HCT116 (cell line): Measurements from ENCODE around the gene ANKRD24. TPM values are rescaled to one million over a fixed set of nuclear protein-coding genes. Genes with fewer than 3 reads are reported as not detected.
"Not testable (repeated sequence)": the region's sequence is repeated elsewhere in the genome, so short reads cannot be mapped to it uniquely, and the experiment has no call there.

Experiments
- ATAC-seq: fragments of 200-7000 bp; cut with Tn5 transposase; 2 replicates; pipeline ENCODE4 v1.9.1; 2020; ENCODE audit warnings: mild to moderate bottlenecking, moderate library complexity
- BruUV-seq: library from RNA; stranded (reverse); fragments of 400-500 nt; replicated peaks from 2 replicates; lab custom pipeline; 2021; lab: Mats Ljungman, UMichigan
- CTCF ChIA-PET: fragments of 300-600 bp; sonication (Branson Sonifier 250); formaldehyde crosslinking; loops from one replicate; lab custom pipeline; 2021; ENCODE audit warnings: antibody characterized with exemption; lab: Charles Lee
- POLR2A ChIA-PET: fragments of 300-600, 350-600 bp; sonication (Branson Sonifier 250); formaldehyde crosslinking; loops from one replicate; lab custom pipeline; 2021; ENCODE audit warnings: antibody characterized with exemption; lab: Charles Lee
- RAD21 ChIA-PET, 2 experiments: fragments of 300-600 bp; sonication (Branson Sonifier 250); formaldehyde crosslinking; loops; one replicate each; lab custom pipeline; 2023; ENCODE audit warnings: low total read pairs in 2 of 2; ENCODE audit not compliant: uncharacterized antibody in 2 of 2, unreplicated experiment in 2 of 2, low non-redundant PET in 1 of 2; lab: Charles Lee
- DNase-seq: peaks from one replicate; pipeline ENCODE4 v3.0.0-alpha.2; 2010; ENCODE audit warnings: low read depth, low spot score
- H2AFZ ChIP-seq: fragments of 200-600 bp; shearing (Covaris generic), sonication (generic); 2 replicates; pipeline ENCODE4 v1.6.1; 2017; ENCODE audit warnings: low read depth, mixed run types, mixed read lengths, antibody characterized with exemption, low read length; ENCODE audit not compliant: poor library complexity, severe bottlenecking
- H3K27ac ChIP-seq: 2 replicates; pipeline ENCODE4 v1.5.1; 2012; ENCODE audit warnings: low read depth, low read length
- H3K27me3 ChIP-seq: fragments of 200-600 bp; sonication (generic); 2 replicates; pipeline ENCODE4 v1.6.1; 2016; ENCODE audit warnings: mixed run types, low read length, mixed read lengths; ENCODE audit not compliant: insufficient read depth
- H3K36me3 ChIP-seq, 2 experiments: fragments of 200-500 bp in 1 of 2; fragments of 200-600 bp in 1 of 2; sonication (Bioruptor generic) in 1 of 2; sonication (generic) in 1 of 2; 2 replicates each; pipeline versions ENCODE4 v1.5.1 to v1.6.1; 2014 to 2016; ENCODE audit warnings: low read length in 2 of 2, inconsistent platforms in 1 of 2, mixed read lengths in 1 of 2, mixed run types in 1 of 2; ENCODE audit not compliant: insufficient read depth in 2 of 2, control insufficient read depth in 1 of 2
- H3K4me1 ChIP-seq, 2 experiments: fragments of 200-600 bp in 1 of 2; sonication (generic) in 1 of 2; 2 replicates each; pipeline versions ENCODE4 v1.5.1 to v1.6.1; 2012 to 2017; ENCODE audit warnings: low read length in 2 of 2, inconsistent platforms in 1 of 2, mild to moderate bottlenecking in 1 of 2, mixed read lengths in 1 of 2, mixed run types in 1 of 2, moderate library complexity in 1 of 2; ENCODE audit not compliant: insufficient read depth in 2 of 2, control insufficient read depth in 1 of 2
- H3K4me2 ChIP-seq: fragments of 200-600 bp; sonication (generic); 2 replicates; pipeline ENCODE4 v1.6.1; 2017; ENCODE audit warnings: mixed run types, low read length, mixed read lengths
- H3K4me3 ChIP-seq, 2 experiments: fragments of 200-600 bp in 1 of 2; sonication (generic) in 1 of 2; replicated peaks in 1 of 2; 2 replicates each; pipeline ENCODE4 v1.5.1; 2011 to 2016; ENCODE audit warnings: low read length in 2 of 2, control low read depth in 1 of 2, low read depth in 1 of 2, mild to moderate bottlenecking in 1 of 2, mixed read lengths in 1 of 2, mixed run types in 1 of 2
- H3K79me2 ChIP-seq: fragments of 200-600 bp; sonication (generic); 2 replicates; pipeline ENCODE4 v1.6.1; 2017; ENCODE audit warnings: mild to moderate bottlenecking, mixed run types, low read length, moderate library complexity, mixed read lengths; ENCODE audit not compliant: insufficient read depth
- H3K9ac ChIP-seq: fragments of 200-600 bp; sonication (generic); 2 replicates; pipeline ENCODE4 v1.6.1; 2016; ENCODE audit warnings: low read length, mixed read lengths
- H3K9me2 ChIP-seq: fragments of 200-600 bp; sonication (generic), shearing (Covaris generic); 2 replicates; pipeline ENCODE4 v1.6.1; 2017; ENCODE audit warnings: mixed run types, mild to moderate bottlenecking, moderate library complexity; ENCODE audit not compliant: insufficient read depth
- H3K9me3 ChIP-seq, 2 experiments: fragments of 200-500 bp in 1 of 2; fragments of 200-600 bp in 1 of 2; sonication (Bioruptor generic) in 1 of 2; sonication (generic) in 1 of 2; 2 replicates each; pipeline ENCODE4 v1.6.1; 2014 to 2017; ENCODE audit warnings: low read length in 2 of 2, mixed read lengths in 2 of 2, inconsistent platforms in 1 of 2, low read depth in 1 of 2, mild to moderate bottlenecking in 1 of 2, mixed run types in 1 of 2, moderate library complexity in 1 of 2; ENCODE audit not compliant: control insufficient read depth in 1 of 2, insufficient read depth in 1 of 2
- H4K20me1 ChIP-seq: fragments of 200-600 bp; sonication (generic), shearing (Covaris generic); 2 replicates; pipeline ENCODE4 v1.6.1; 2017; ENCODE audit warnings: mixed run types, mild to moderate bottlenecking, moderate library complexity; ENCODE audit not compliant: insufficient read depth
- CBX3 ChIP-seq: IDR thresholded peaks from 2 replicates; pipeline ENCODE4 v1.6.1; 2012; ENCODE audit warnings: low read depth
- CEBPB ChIP-seq: IDR thresholded peaks from 2 replicates; pipeline ENCODE4 v1.6.1; 2012; ENCODE audit warnings: low read depth
- EZH2 ChIP-seq: fragments of 200-600 bp; sonication (generic); IDR thresholded peaks from 2 replicates; pipeline ENCODE4 v1.6.1; 2017; ENCODE audit warnings: antibody characterized with exemption, mixed run types
- SIN3A ChIP-seq: IDR thresholded peaks from 2 replicates; pipeline ENCODE4 v1.6.1; 2012; ENCODE audit warnings: low read depth
- SP1 ChIP-seq: IDR thresholded peaks from 2 replicates; pipeline ENCODE4 v1.6.1; 2012; ENCODE audit warnings: low read depth
- SRF ChIP-seq: IDR thresholded peaks from 2 replicates; pipeline ENCODE4 v1.6.1; 2012; ENCODE audit warnings: low read depth
- YY1 ChIP-seq: IDR thresholded peaks from 2 replicates; pipeline ENCODE4 v1.6.1; 2011; ENCODE audit warnings: low read length, low read depth, moderate library complexity, mild to moderate bottlenecking; ENCODE audit not compliant: insufficient replicate concordance; ENCODE audit errors: extremely low read depth
- ZNF274 ChIP-seq: fragments of 200-500 bp; sonication (Bioruptor generic); IDR thresholded peaks from 2 replicates; pipeline ENCODE4 v1.6.1; 2014; ENCODE audit warnings: mild to moderate bottlenecking, low read depth, low read length, inconsistent platforms
- intact Hi-C: fragments of 100-400 bp; cut with micrococcal nuclease; formaldehyde crosslinking; loops from 2 replicates; pipeline ENCODE4 v1.10.0; 2022
- total RNA-seq: library from RNA; stranded (reverse); gene quantifications from one replicate; pipeline ENCODE4 v1.2.1, GENCODE V29; 2021; ENCODE audit not compliant: unreplicated experiment
- TF ChIP-seq, protein P1 (sequence below): IDR thresholded peaks from 2 replicates; pipeline ENCODE4 v1.6.1; 2012; ENCODE audit warnings: low read depth
- TF ChIP-seq, protein P2 (sequence below), 3 experiments: fragments of 200-600 bp in 1 of 3; sonication (generic) in 1 of 3; IDR thresholded peaks in 2 of 3; conservative IDR thresholded peaks in 1 of 3; 2 replicates each; pipeline ENCODE4 v1.5.1; 2012 to 2017; ENCODE audit warnings: low read depth in 2 of 3, low read length in 2 of 3, antibody characterized with exemption in 1 of 3, borderline replicate concordance in 1 of 3, control low read depth in 1 of 3, mild to moderate bottlenecking in 1 of 3, mixed read lengths in 1 of 3, mixed run types in 1 of 3, moderate library complexity in 1 of 3; ENCODE audit not compliant: insufficient read depth in 1 of 3

ANKRD24 gene
- total RNA-seq, 1 experiment from 2014 or later, result 1.7 TPM

DNA sequence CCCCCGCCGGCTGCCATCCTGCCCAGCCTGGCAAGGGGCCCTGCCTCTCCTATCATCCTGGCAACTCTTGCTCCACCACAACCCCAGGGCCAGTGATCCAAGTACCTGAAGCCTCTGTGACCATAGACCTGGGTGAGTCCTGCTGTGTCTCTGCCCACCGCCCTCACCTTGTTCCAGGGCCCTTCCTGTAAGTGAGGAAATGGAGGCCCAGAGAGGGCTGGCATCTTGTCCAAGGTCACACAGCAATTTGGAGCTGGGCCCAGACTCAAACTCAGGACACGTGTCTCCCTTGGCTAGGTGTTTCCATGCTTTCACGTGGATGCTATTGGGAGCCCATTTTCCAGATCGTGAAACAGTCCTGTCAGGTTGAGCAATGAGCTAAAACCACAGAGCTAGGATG lies 25.3 kb upstream of the ANKRD24 start:
- H3K79me2 ChIP-seq, result no peaks in the 10 kb centered on the region
- TF ChIP-seq SRF, result no peak
- TF ChIP-seq EZH2, result no peak
- TF ChIP-seq CBX3, result no peak
- TF ChIP-seq, protein P1, sequence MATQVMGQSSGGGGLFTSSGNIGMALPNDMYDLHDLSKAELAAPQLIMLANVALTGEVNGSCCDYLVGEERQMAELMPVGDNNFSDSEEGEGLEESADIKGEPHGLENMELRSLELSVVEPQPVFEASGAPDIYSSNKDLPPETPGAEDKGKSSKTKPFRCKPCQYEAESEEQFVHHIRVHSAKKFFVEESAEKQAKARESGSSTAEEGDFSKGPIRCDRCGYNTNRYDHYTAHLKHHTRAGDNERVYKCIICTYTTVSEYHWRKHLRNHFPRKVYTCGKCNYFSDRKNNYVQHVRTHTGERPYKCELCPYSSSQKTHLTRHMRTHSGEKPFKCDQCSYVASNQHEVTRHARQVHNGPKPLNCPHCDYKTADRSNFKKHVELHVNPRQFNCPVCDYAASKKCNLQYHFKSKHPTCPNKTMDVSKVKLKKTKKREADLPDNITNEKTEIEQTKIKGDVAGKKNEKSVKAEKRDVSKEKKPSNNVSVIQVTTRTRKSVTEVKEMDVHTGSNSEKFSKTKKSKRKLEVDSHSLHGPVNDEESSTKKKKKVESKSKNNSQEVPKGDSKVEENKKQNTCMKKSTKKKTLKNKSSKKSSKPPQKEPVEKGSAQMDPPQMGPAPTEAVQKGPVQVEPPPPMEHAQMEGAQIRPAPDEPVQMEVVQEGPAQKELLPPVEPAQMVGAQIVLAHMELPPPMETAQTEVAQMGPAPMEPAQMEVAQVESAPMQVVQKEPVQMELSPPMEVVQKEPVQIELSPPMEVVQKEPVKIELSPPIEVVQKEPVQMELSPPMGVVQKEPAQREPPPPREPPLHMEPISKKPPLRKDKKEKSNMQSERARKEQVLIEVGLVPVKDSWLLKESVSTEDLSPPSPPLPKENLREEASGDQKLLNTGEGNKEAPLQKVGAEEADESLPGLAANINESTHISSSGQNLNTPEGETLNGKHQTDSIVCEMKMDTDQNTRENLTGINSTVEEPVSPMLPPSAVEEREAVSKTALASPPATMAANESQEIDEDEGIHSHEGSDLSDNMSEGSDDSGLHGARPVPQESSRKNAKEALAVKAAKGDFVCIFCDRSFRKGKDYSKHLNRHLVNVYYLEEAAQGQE, result no peak
- TF ChIP-seq, protein P2, sequence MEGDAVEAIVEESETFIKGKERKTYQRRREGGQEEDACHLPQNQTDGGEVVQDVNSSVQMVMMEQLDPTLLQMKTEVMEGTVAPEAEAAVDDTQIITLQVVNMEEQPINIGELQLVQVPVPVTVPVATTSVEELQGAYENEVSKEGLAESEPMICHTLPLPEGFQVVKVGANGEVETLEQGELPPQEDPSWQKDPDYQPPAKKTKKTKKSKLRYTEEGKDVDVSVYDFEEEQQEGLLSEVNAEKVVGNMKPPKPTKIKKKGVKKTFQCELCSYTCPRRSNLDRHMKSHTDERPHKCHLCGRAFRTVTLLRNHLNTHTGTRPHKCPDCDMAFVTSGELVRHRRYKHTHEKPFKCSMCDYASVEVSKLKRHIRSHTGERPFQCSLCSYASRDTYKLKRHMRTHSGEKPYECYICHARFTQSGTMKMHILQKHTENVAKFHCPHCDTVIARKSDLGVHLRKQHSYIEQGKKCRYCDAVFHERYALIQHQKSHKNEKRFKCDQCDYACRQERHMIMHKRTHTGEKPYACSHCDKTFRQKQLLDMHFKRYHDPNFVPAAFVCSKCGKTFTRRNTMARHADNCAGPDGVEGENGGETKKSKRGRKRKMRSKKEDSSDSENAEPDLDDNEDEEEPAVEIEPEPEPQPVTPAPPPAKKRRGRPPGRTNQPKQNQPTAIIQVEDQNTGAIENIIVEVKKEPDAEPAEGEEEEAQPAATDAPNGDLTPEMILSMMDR (IDR thresholded peaks at IDR 0.05 in 2 of 3, conservative IDR thresholded peaks at IDR 0.05 in 1 of 3; ENCODE audit: borderline replicate concordance in 1 of 3, insufficient read depth in 1 of 3, low read depth in 2 of 3, low read length in 2 of 3), result no peak
- TF ChIP-seq SIN3A, result no peak
- TF ChIP-seq CEBPB, result no peak
- no peak for TF ChIP-seq YY1
- no peak for TF ChIP-seq ZNF274
- no peak for TF ChIP-seq SP1
- no peak overlapping the region for H3K9ac ChIP-seq
- CTCF ChIA-PET, result interaction anchor here (0.6 to 2.1 kb wide), 2 partner anchors 9 to 17 kb away, joined by 3 to 9 read pairs; no protein-coding TSS in a partner anchor
- H3K36me3 ChIP-seq, result no peaks in the 10 kb centered on the region
- peaks cover 0 to 13% of the 10 kb centered on the region in 2 experiments; a peak in 2 of 4 replicates for H3K4me1 ChIP-seq
- no peak overlapping the region for H3K27ac ChIP-seq
- POLR2A ChIA-PET, result no interaction called here
- RAD21 ChIA-PET, result no interaction called here
- no peaks in the 10 kb centered on the region for H4K20me1 ChIP-seq
- no peak for ATAC-seq
- H3K9me2 ChIP-seq, result no peaks in the 10 kb centered on the region
- H3K27me3 ChIP-seq, result no peaks in the 10 kb centered on the region
- BruUV-seq, result no TSS peak
- H3K4me2 ChIP-seq, result no peak overlapping the region
- intact Hi-C loops, result no loop called here
- DNase-seq, result no peak
- no peaks in the 10 kb centered on the region for H3K9me3 ChIP-seq
- H2AFZ ChIP-seq, result no peak overlapping the region
- H3K4me3 ChIP-seq, result no peak overlapping the region

DNA sequence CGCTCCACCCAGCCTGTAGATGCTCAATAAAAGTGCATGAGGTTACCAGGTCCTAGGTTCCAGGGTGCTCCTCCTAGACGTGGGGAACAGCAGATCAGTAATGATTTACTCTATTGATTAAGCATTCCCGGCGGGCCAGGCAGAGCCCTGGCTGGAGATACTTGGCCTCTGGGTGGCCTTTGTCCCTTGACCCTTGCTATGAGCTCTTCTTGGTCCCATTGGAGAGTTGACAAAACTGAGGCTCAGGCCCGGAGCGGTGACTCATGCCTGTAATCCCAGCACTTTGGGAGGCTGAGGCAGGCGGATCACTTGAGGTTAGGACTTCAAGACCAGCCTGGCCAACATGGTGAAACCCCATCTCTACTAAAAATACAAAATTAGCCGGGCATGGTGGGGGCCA lies 24.5 kb upstream of the ANKRD24 start:
- H3K4me1 ChIP-seq, result peaks cover 0 to 13% of the 10 kb centered on the region in 2 experiments; a peak in 2 of 4 replicates
- not testable (repeated sequence) for BruUV-seq

More for the DNA sequence above, 24.5 kb upstream of the ANKRD24 start:
- H3K9me3 ChIP-seq, DNase-seq, H2AFZ ChIP-seq, H3K36me3 ChIP-seq, ATAC-seq, H3K9me2 ChIP-seq, H3K4me2 ChIP-seq, POLR2A ChIA-PET, H3K27ac ChIP-seq, H4K20me1 ChIP-seq, RAD21 ChIA-PET, H3K4me3 ChIP-seq, H3K9ac ChIP-seq, H3K79me2 ChIP-seq, intact Hi-C loops, H3K27me3 ChIP-seq: not testable (repeated sequence)
- CTCF ChIA-PET, result interaction anchor here (0.6 to 2.1 kb wide), 2 partner anchors 8 to 18 kb away, joined by 3 to 9 read pairs; no protein-coding TSS in a partner anchor
